HCT116 (cell line): ENCODE results near the gene EMX1. TPM values are rescaled to one million over a fixed set of nuclear protein-coding genes. Genes with fewer than 3 reads are reported as not detected.

ENCODE experiments used
- ATAC-seq: fragments of 200-7000 bp; cut with Tn5 transposase; 2 replicates; pipeline ENCODE4 v1.9.1; 2020; ENCODE audit warnings: mild to moderate bottlenecking, moderate library complexity
- BruUV-seq: library from RNA; stranded (reverse); fragments of 400-500 nt; replicated peaks from 2 replicates; lab custom pipeline; 2021; lab: Mats Ljungman, UMichigan
- CTCF ChIA-PET: fragments of 300-600 bp; sonication (Branson Sonifier 250); formaldehyde crosslinking; loops from one replicate; lab custom pipeline; 2021; ENCODE audit warnings: antibody characterized with exemption; lab: Charles Lee
- POLR2A ChIA-PET: fragments of 300-600, 350-600 bp; sonication (Branson Sonifier 250); formaldehyde crosslinking; loops from one replicate; lab custom pipeline; 2021; ENCODE audit warnings: antibody characterized with exemption; lab: Charles Lee
- RAD21 ChIA-PET, 2 experiments: fragments of 300-600 bp; sonication (Branson Sonifier 250); formaldehyde crosslinking; loops; one replicate each; lab custom pipeline; 2023; ENCODE audit warnings: low total read pairs in 2 of 2; ENCODE audit not compliant: uncharacterized antibody in 2 of 2, unreplicated experiment in 2 of 2, low non-redundant PET in 1 of 2; lab: Charles Lee
- DNase-seq: peaks from one replicate; pipeline ENCODE4 v3.0.0-alpha.2; 2010; ENCODE audit warnings: low read depth, low spot score
- H2AFZ ChIP-seq: fragments of 200-600 bp; shearing (Covaris generic), sonication (generic); 2 replicates; pipeline ENCODE4 v1.6.1; 2017; ENCODE audit warnings: low read depth, mixed run types, mixed read lengths, antibody characterized with exemption, low read length; ENCODE audit not compliant: poor library complexity, severe bottlenecking
- H3K27ac ChIP-seq: 2 replicates; pipeline ENCODE4 v1.5.1; 2012; ENCODE audit warnings: low read depth, low read length
- H3K27me3 ChIP-seq: fragments of 200-600 bp; sonication (generic); 2 replicates; pipeline ENCODE4 v1.6.1; 2016; ENCODE audit warnings: mixed run types, low read length, mixed read lengths; ENCODE audit not compliant: insufficient read depth
- H3K36me3 ChIP-seq, 2 experiments: fragments of 200-500 bp in 1 of 2; fragments of 200-600 bp in 1 of 2; sonication (Bioruptor generic) in 1 of 2; sonication (generic) in 1 of 2; 2 replicates each; pipeline versions ENCODE4 v1.5.1 to v1.6.1; 2014 to 2016; ENCODE audit warnings: low read length in 2 of 2, inconsistent platforms in 1 of 2, mixed read lengths in 1 of 2, mixed run types in 1 of 2; ENCODE audit not compliant: insufficient read depth in 2 of 2, control insufficient read depth in 1 of 2
- H3K4me1 ChIP-seq, 2 experiments: fragments of 200-600 bp in 1 of 2; sonication (generic) in 1 of 2; 2 replicates each; pipeline versions ENCODE4 v1.5.1 to v1.6.1; 2012 to 2017; ENCODE audit warnings: low read length in 2 of 2, inconsistent platforms in 1 of 2, mild to moderate bottlenecking in 1 of 2, mixed read lengths in 1 of 2, mixed run types in 1 of 2, moderate library complexity in 1 of 2; ENCODE audit not compliant: insufficient read depth in 2 of 2, control insufficient read depth in 1 of 2
- H3K4me2 ChIP-seq: fragments of 200-600 bp; sonication (generic); 2 replicates; pipeline ENCODE4 v1.6.1; 2017; ENCODE audit warnings: mixed run types, low read length, mixed read lengths
- H3K4me3 ChIP-seq, 2 experiments: fragments of 200-600 bp in 1 of 2; sonication (generic) in 1 of 2; replicated peaks in 1 of 2; 2 replicates each; pipeline ENCODE4 v1.5.1; 2011 to 2016; ENCODE audit warnings: low read length in 2 of 2, control low read depth in 1 of 2, low read depth in 1 of 2, mild to moderate bottlenecking in 1 of 2, mixed read lengths in 1 of 2, mixed run types in 1 of 2
- H3K79me2 ChIP-seq: fragments of 200-600 bp; sonication (generic); 2 replicates; pipeline ENCODE4 v1.6.1; 2017; ENCODE audit warnings: mild to moderate bottlenecking, mixed run types, low read length, moderate library complexity, mixed read lengths; ENCODE audit not compliant: insufficient read depth
- H3K9ac ChIP-seq: fragments of 200-600 bp; sonication (generic); 2 replicates; pipeline ENCODE4 v1.6.1; 2016; ENCODE audit warnings: low read length, mixed read lengths
- H3K9me2 ChIP-seq: fragments of 200-600 bp; sonication (generic), shearing (Covaris generic); 2 replicates; pipeline ENCODE4 v1.6.1; 2017; ENCODE audit warnings: mixed run types, mild to moderate bottlenecking, moderate library complexity; ENCODE audit not compliant: insufficient read depth
- H3K9me3 ChIP-seq, 2 experiments: fragments of 200-500 bp in 1 of 2; fragments of 200-600 bp in 1 of 2; sonication (Bioruptor generic) in 1 of 2; sonication (generic) in 1 of 2; 2 replicates each; pipeline ENCODE4 v1.6.1; 2014 to 2017; ENCODE audit warnings: low read length in 2 of 2, mixed read lengths in 2 of 2, inconsistent platforms in 1 of 2, low read depth in 1 of 2, mild to moderate bottlenecking in 1 of 2, mixed run types in 1 of 2, moderate library complexity in 1 of 2; ENCODE audit not compliant: control insufficient read depth in 1 of 2, insufficient read depth in 1 of 2
- H4K20me1 ChIP-seq: fragments of 200-600 bp; sonication (generic), shearing (Covaris generic); 2 replicates; pipeline ENCODE4 v1.6.1; 2017; ENCODE audit warnings: mixed run types, mild to moderate bottlenecking, moderate library complexity; ENCODE audit not compliant: insufficient read depth
- CBX3 ChIP-seq: IDR thresholded peaks from 2 replicates; pipeline ENCODE4 v1.6.1; 2012; ENCODE audit warnings: low read depth
- EGR1 ChIP-seq: IDR thresholded peaks from 2 replicates; pipeline ENCODE4 v1.6.1; 2012; ENCODE audit warnings: low read depth
- ELF1 ChIP-seq: IDR thresholded peaks from 2 replicates; pipeline ENCODE4 v1.6.1; 2012; ENCODE audit warnings: low read depth, borderline replicate concordance
- EZH2 ChIP-seq: fragments of 200-600 bp; sonication (generic); IDR thresholded peaks from 2 replicates; pipeline ENCODE4 v1.6.1; 2017; ENCODE audit warnings: antibody characterized with exemption, mixed run types
- EZH2phosphoT487 ChIP-seq: fragments of 200-600 bp; IDR thresholded peaks from 2 replicates; pipeline ENCODE4 v1.6.1; 2018; ENCODE audit warnings: antibody characterized with exemption, borderline replicate concordance
- FOSL1 ChIP-seq: IDR thresholded peaks from 2 replicates; pipeline ENCODE4 v1.6.1; 2012; ENCODE audit warnings: low read depth
- POLR2AphosphoS5 ChIP-seq: IDR thresholded peaks from 2 replicates; pipeline ENCODE4 v1.6.1; 2011; ENCODE audit warnings: mild to moderate bottlenecking, low read depth, low read length, moderate library complexity
- RAD21 ChIP-seq: IDR thresholded peaks from 2 replicates; pipeline ENCODE4 v1.6.1; 2012; ENCODE audit warnings: low read depth, mild to moderate bottlenecking
- SIN3A ChIP-seq: IDR thresholded peaks from 2 replicates; pipeline ENCODE4 v1.6.1; 2012; ENCODE audit warnings: low read depth
- SP1 ChIP-seq: IDR thresholded peaks from 2 replicates; pipeline ENCODE4 v1.6.1; 2012; ENCODE audit warnings: low read depth
- SRF ChIP-seq: IDR thresholded peaks from 2 replicates; pipeline ENCODE4 v1.6.1; 2012; ENCODE audit warnings: low read depth
- TCF7L2 ChIP-seq: IDR thresholded peaks from 2 replicates; pipeline ENCODE4 v1.7.0; 2011; ENCODE audit warnings: borderline replicate concordance, inconsistent platforms; ENCODE audit not compliant: insufficient read depth, insufficient read length; ENCODE audit errors: extremely low read depth
- YY1 ChIP-seq: IDR thresholded peaks from 2 replicates; pipeline ENCODE4 v1.6.1; 2011; ENCODE audit warnings: low read length, low read depth, moderate library complexity, mild to moderate bottlenecking; ENCODE audit not compliant: insufficient replicate concordance; ENCODE audit errors: extremely low read depth
- ZFX ChIP-seq: fragments of 450-650 bp; IDR thresholded peaks from 2 replicates; pipeline ENCODE4 v1.6.1; 2017
- ZNF274 ChIP-seq: fragments of 200-500 bp; sonication (Bioruptor generic); IDR thresholded peaks from 2 replicates; pipeline ENCODE4 v1.6.1; 2014; ENCODE audit warnings: mild to moderate bottlenecking, low read depth, low read length, inconsistent platforms
- intact Hi-C: fragments of 100-400 bp; cut with micrococcal nuclease; formaldehyde crosslinking; loops from 2 replicates; pipeline ENCODE4 v1.10.0; 2022
- total RNA-seq: library from RNA; stranded (reverse); gene quantifications from one replicate; pipeline ENCODE4 v1.2.1, GENCODE V29; 2021; ENCODE audit not compliant: unreplicated experiment
- TF ChIP-seq, protein P1 (sequence below): IDR thresholded peaks from 2 replicates; pipeline ENCODE4 v1.6.1; 2011; ENCODE audit warnings: mild to moderate bottlenecking, low read length, moderate library complexity; ENCODE audit not compliant: insufficient replicate concordance; ENCODE audit errors: extremely low read depth
- TF ChIP-seq, protein P2 (sequence below): IDR thresholded peaks from 2 replicates; pipeline ENCODE4 v1.6.1; 2012
- TF ChIP-seq, protein P3 (sequence below): IDR thresholded peaks from 2 replicates; pipeline ENCODE4 v1.6.1; 2012; ENCODE audit warnings: low read depth
- TF ChIP-seq, protein P4 (sequence below), 3 experiments: fragments of 200-600 bp in 1 of 3; sonication (generic) in 1 of 3; IDR thresholded peaks in 2 of 3; conservative IDR thresholded peaks in 1 of 3; 2 replicates each; pipeline ENCODE4 v1.5.1; 2012 to 2017; ENCODE audit warnings: low read depth in 2 of 3, low read length in 2 of 3, antibody characterized with exemption in 1 of 3, borderline replicate concordance in 1 of 3, control low read depth in 1 of 3, mild to moderate bottlenecking in 1 of 3, mixed read lengths in 1 of 3, mixed run types in 1 of 3, moderate library complexity in 1 of 3; ENCODE audit not compliant: insufficient read depth in 1 of 3

The EMX1 gene
- total RNA-seq, 1 experiment from 2014 or later, result 3.1 TPM

DNA sequence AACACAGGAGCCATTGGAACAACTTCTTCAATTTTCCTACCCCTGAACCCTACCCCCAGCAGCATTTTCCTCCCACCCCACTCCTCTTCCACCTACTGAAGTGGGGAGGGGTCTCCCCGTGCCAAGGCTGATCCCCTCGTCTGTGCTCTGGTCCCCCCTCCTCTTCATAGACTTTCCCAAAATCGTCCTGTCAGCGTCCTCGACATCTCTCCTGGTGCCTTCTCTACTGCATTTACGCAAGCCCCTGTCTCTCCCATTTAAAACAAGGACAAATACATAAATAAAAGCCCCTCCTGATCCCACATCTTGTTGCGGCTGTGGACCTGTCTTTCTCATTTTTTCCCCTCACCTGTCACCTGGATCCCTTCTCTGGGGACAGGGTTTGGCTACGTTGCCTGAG lies 42.2 kb downstream of the EMX1 start:
- Histone ChIP-seq H3K27ac (no peak overlapping the region), H3K9ac (no peak overlapping the region), H4K20me1 (no peaks in the 10 kb centered on the region), H3K4me3 (no peak overlapping the region), H3K9me2 (no peaks in the 10 kb centered on the region), H3K4me2 (no peak overlapping the region), H3K27me3 (no peaks in the 10 kb centered on the region), H3K9me3 (no peaks in the 10 kb centered on the region), H3K36me3 (no peaks in the 10 kb centered on the region), H3K79me2 (no peaks in the 10 kb centered on the region), H3K4me1 (no peaks in the 10 kb centered on the region), H2AFZ (no peak overlapping the region)
- TF ChIP-seq TCF7L2 (no peak), EZH2phosphoT487 (no peak), ZFX (no peak), RAD21 (no peak), SIN3A (no peak), SRF (no peak), EGR1 (no peak), CBX3 (no peak), EZH2 (no peak), ELF1 (no peak), FOSL1 (no peak), POLR2AphosphoS5 (no peak), ZNF274 (no peak), YY1 (no peak), SP1 (no peak)
- TF ChIP-seq, protein P1, sequence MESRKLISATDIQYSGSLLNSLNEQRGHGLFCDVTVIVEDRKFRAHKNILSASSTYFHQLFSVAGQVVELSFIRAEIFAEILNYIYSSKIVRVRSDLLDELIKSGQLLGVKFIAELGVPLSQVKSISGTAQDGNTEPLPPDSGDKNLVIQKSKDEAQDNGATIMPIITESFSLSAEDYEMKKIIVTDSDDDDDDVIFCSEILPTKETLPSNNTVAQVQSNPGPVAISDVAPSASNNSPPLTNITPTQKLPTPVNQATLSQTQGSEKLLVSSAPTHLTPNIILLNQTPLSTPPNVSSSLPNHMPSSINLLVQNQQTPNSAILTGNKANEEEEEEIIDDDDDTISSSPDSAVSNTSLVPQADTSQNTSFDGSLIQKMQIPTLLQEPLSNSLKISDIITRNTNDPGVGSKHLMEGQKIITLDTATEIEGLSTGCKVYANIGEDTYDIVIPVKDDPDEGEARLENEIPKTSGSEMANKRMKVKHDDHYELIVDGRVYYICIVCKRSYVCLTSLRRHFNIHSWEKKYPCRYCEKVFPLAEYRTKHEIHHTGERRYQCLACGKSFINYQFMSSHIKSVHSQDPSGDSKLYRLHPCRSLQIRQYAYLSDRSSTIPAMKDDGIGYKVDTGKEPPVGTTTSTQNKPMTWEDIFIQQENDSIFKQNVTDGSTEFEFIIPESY, result no peak
- TF ChIP-seq, protein P2, sequence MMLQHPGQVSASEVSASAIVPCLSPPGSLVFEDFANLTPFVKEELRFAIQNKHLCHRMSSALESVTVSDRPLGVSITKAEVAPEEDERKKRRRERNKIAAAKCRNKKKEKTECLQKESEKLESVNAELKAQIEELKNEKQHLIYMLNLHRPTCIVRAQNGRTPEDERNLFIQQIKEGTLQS, result no peak
- TF ChIP-seq, protein P3, sequence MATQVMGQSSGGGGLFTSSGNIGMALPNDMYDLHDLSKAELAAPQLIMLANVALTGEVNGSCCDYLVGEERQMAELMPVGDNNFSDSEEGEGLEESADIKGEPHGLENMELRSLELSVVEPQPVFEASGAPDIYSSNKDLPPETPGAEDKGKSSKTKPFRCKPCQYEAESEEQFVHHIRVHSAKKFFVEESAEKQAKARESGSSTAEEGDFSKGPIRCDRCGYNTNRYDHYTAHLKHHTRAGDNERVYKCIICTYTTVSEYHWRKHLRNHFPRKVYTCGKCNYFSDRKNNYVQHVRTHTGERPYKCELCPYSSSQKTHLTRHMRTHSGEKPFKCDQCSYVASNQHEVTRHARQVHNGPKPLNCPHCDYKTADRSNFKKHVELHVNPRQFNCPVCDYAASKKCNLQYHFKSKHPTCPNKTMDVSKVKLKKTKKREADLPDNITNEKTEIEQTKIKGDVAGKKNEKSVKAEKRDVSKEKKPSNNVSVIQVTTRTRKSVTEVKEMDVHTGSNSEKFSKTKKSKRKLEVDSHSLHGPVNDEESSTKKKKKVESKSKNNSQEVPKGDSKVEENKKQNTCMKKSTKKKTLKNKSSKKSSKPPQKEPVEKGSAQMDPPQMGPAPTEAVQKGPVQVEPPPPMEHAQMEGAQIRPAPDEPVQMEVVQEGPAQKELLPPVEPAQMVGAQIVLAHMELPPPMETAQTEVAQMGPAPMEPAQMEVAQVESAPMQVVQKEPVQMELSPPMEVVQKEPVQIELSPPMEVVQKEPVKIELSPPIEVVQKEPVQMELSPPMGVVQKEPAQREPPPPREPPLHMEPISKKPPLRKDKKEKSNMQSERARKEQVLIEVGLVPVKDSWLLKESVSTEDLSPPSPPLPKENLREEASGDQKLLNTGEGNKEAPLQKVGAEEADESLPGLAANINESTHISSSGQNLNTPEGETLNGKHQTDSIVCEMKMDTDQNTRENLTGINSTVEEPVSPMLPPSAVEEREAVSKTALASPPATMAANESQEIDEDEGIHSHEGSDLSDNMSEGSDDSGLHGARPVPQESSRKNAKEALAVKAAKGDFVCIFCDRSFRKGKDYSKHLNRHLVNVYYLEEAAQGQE, result no peak
- TF ChIP-seq, protein P4, sequence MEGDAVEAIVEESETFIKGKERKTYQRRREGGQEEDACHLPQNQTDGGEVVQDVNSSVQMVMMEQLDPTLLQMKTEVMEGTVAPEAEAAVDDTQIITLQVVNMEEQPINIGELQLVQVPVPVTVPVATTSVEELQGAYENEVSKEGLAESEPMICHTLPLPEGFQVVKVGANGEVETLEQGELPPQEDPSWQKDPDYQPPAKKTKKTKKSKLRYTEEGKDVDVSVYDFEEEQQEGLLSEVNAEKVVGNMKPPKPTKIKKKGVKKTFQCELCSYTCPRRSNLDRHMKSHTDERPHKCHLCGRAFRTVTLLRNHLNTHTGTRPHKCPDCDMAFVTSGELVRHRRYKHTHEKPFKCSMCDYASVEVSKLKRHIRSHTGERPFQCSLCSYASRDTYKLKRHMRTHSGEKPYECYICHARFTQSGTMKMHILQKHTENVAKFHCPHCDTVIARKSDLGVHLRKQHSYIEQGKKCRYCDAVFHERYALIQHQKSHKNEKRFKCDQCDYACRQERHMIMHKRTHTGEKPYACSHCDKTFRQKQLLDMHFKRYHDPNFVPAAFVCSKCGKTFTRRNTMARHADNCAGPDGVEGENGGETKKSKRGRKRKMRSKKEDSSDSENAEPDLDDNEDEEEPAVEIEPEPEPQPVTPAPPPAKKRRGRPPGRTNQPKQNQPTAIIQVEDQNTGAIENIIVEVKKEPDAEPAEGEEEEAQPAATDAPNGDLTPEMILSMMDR (IDR thresholded peaks at IDR 0.05 in 2 of 3, conservative IDR thresholded peaks at IDR 0.05 in 1 of 3; ENCODE audit: borderline replicate concordance in 1 of 3, insufficient read depth in 1 of 3, low read depth in 2 of 3, low read length in 2 of 3), result no peak
- ChIA-PET RAD21 (no interaction called here), POLR2A (no interaction called here), CTCF (no interaction called here)
- ATAC-seq, result no peak
- no TSS peak for BruUV-seq
- intact Hi-C loops, result no loop called here
- DNase-seq, result no peak
